Testis (tissue), 2 donors: ENCODE results near the gene PRKCA.

Experiments used
- POLR2A ChIP-seq: fragments of 450-650 bp; IDR thresholded peaks from one replicate; pipeline ENCODE4 v1.6.1; 2017; ENCODE audit warnings: antibody characterized with exemption, mild to moderate bottlenecking, moderate library complexity
- TF ChIP-seq, protein P1 (sequence below), 3 experiments: fragments of 450-650 bp in 2 of 3; fragments of 200-600 bp in 1 of 3; sonication (generic) in 1 of 3; IDR thresholded peaks; one replicate each; pipeline ENCODE4 v1.5.1; 2016 to 2019; ENCODE audit warnings: antibody characterized with exemption in 3 of 3, mild to moderate bottlenecking in 2 of 3, moderate library complexity in 1 of 3

DNA sequence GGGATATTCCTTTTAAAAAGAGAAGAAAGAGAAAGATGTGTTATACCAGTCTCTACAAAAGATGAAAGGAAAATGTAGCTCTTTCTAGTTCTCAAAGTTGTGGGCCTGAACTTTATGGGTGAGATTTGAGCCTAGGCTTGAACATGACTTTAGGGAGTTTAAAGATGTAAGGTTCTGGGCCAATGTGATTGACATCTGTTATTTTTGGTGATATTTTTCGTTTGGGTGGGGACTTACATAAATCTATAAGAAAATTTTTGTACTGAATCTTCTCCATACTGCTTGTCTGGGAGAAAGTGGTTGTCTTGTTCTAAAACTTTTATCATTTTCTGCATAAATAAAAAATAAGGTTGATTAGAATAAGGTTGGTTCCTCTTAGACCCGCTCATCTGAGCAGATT is 4.8 kb downstream of the PRKCA start:
- no peak for TF ChIP-seq POLR2A
- TF ChIP-seq, protein P1, sequence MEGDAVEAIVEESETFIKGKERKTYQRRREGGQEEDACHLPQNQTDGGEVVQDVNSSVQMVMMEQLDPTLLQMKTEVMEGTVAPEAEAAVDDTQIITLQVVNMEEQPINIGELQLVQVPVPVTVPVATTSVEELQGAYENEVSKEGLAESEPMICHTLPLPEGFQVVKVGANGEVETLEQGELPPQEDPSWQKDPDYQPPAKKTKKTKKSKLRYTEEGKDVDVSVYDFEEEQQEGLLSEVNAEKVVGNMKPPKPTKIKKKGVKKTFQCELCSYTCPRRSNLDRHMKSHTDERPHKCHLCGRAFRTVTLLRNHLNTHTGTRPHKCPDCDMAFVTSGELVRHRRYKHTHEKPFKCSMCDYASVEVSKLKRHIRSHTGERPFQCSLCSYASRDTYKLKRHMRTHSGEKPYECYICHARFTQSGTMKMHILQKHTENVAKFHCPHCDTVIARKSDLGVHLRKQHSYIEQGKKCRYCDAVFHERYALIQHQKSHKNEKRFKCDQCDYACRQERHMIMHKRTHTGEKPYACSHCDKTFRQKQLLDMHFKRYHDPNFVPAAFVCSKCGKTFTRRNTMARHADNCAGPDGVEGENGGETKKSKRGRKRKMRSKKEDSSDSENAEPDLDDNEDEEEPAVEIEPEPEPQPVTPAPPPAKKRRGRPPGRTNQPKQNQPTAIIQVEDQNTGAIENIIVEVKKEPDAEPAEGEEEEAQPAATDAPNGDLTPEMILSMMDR (IDR thresholded peaks at IDR 0.05), result no peak
